GM12878 (cell line): Measurements from ENCODE around the gene ELOF1. TPM values are rescaled to one million over a fixed set of nuclear protein-coding genes. Genes with fewer than 3 reads are reported as not detected.

Source experiments
- ATF2 ChIP-seq: IDR thresholded peaks from 2 replicates; pipeline ENCODE4 v1.6.1; 2012; ENCODE audit warnings: low read length, inconsistent platforms
- CHD1 ChIP-seq: IDR thresholded peaks from 2 replicates; pipeline ENCODE4 v1.6.1; 2012; ENCODE audit warnings: low read depth, low read length, improper control_type of control experiment
- CREM ChIP-seq: IDR thresholded peaks from 2 replicates; pipeline ENCODE4 v1.6.1; 2014; ENCODE audit warnings: antibody characterized with exemption, low read depth
- EP300 ChIP-seq, 2 experiments: fragments of 150-350 bp in 1 of 2; IDR thresholded peaks; 2 replicates each; pipeline ENCODE4 v1.6.1; 2011 to 2012; ENCODE audit warnings: low read depth in 2 of 2, low read length in 2 of 2, borderline replicate concordance in 1 of 2, improper control_type of control experiment in 1 of 2, inconsistent platforms in 1 of 2; ENCODE audit not compliant: control insufficient read depth in 1 of 2
- FOS ChIP-seq: IDR thresholded peaks from 3 replicates; pipeline ENCODE4 v1.6.1; 2011; ENCODE audit warnings: borderline replicate concordance; ENCODE audit not compliant: insufficient read length; ENCODE audit errors: extremely low read depth
- FOXM1 ChIP-seq: IDR thresholded peaks from 2 replicates; pipeline ENCODE4 v1.6.1; 2012; ENCODE audit warnings: low read depth, mild to moderate bottlenecking, inconsistent platforms, low read length, moderate library complexity
- HCFC1 ChIP-seq: fragments of 150-350 bp; IDR thresholded peaks from 2 replicates; pipeline ENCODE4 v1.6.1; 2014; ENCODE audit warnings: low read length
- IKZF2 ChIP-seq, 2 experiments: fragments of 450-650 bp; IDR thresholded peaks; 2 replicates each; pipeline ENCODE4 v1.6.1; 2017; ENCODE audit warnings: mild to moderate bottlenecking in 2 of 2, moderate library complexity in 2 of 2
- JUND ChIP-seq: IDR thresholded peaks from 2 replicates; pipeline ENCODE4 v1.6.1; 2012; ENCODE audit warnings: low read depth, mild to moderate bottlenecking, low read length, improper control_type of control experiment, moderate library complexity
- NBN ChIP-seq: fragments of 450-650 bp; IDR thresholded peaks from 2 replicates; pipeline ENCODE4 v1.6.1; 2016
- NKRF ChIP-seq: fragments of 450-650 bp; conservative IDR thresholded peaks from 2 replicates; pipeline ENCODE4 v1.6.1; 2017; ENCODE audit warnings: mild to moderate bottlenecking, moderate library complexity
- PML ChIP-seq: IDR thresholded peaks from 2 replicates; pipeline ENCODE4 v1.6.1; 2012; ENCODE audit warnings: low read length, inconsistent platforms
- RAD51 ChIP-seq: fragments of 450-650 bp; IDR thresholded peaks from 2 replicates; pipeline ENCODE4 v1.6.1; 2016; ENCODE audit warnings: moderate library complexity, mild to moderate bottlenecking, inconsistent platforms
- SPI1 ChIP-seq: IDR thresholded peaks from 2 replicates; pipeline ENCODE4 v1.6.1; 2011; ENCODE audit warnings: low read depth, mild to moderate bottlenecking, low read length, moderate library complexity, borderline replicate concordance; ENCODE audit not compliant: insufficient read depth
- SRF ChIP-seq, 2 experiments: IDR thresholded peaks; 2 replicates each; pipeline ENCODE4 v1.6.1; 2011; ENCODE audit warnings: low read depth in 2 of 2, low read length in 2 of 2, mild to moderate bottlenecking in 1 of 2, moderate library complexity in 1 of 2
- SUZ12 ChIP-seq: fragments of 200-600 bp; sonication (generic); IDR thresholded peaks from one replicate; pipeline ENCODE4 v1.6.1; 2018; ENCODE audit warnings: antibody characterized with exemption, mild to moderate bottlenecking; ENCODE audit not compliant: unreplicated experiment
- TCF7 ChIP-seq: IDR thresholded peaks from 2 replicates; pipeline ENCODE4 v1.6.1; 2014; ENCODE audit warnings: antibody characterized with exemption, borderline replicate concordance
- ZBTB40 ChIP-seq: fragments of 450-650 bp; IDR thresholded peaks from 2 replicates; pipeline ENCODE4 v1.6.1; 2016; ENCODE audit warnings: mild to moderate bottlenecking, moderate library complexity, borderline replicate concordance
- ZZZ3 ChIP-seq: IDR thresholded peaks from 2 replicates; pipeline ENCODE4 v1.6.1; 2011; ENCODE audit warnings: low read depth; ENCODE audit not compliant: control insufficient read depth, insufficient read length
- polyA plus RNA-seq, 11 experiments: library from polyadenylated mRNA; depleted of rRNA in 4 of 11; unstranded in 6 of 11; stranded (reverse) in 5 of 11; fragments of >200 nt; fragmentation: Nextera tagmentation in 4 of 11; fragmentation: Illumina TruSeq in 1 of 11; extraction: Ambion mirVana in 4 of 11; extraction: Trizol in 1 of 11; gene quantifications; 1 replicate in 1 of 11; 2 replicates in 10 of 11; pipeline versions ENCODE4 v1.2.1 to v1.2.3, GENCODE V29; 2011 to 2016; ENCODE audit warnings: inconsistent platforms in 2 of 11, missing spikeins in 2 of 11, low read depth in 1 of 11
- total RNA-seq, 4 experiments: library from RNA; depleted of rRNA in 3 of 4; stranded (reverse); fragments of >200 nt in 3 of 4; fragmentation: Illumina TruSeq in 1 of 4; extraction: Trizol in 1 of 4; gene quantifications; 2 replicates each; pipeline versions ENCODE4 v1.2.1 to v1.2.3, GENCODE V29; 2013 to 2021
- TF ChIP-seq, protein P1 (sequence below): fragments of 450-650 bp; IDR thresholded peaks from 2 replicates; pipeline ENCODE4 v1.6.1; 2018; ENCODE audit warnings: borderline replicate concordance, mild to moderate bottlenecking; ENCODE audit not compliant: partially characterized antibody

ELOF1 gene
- total and polyA plus RNA-seq, 10 of the 15 experiments (the other 5 are each of a cell fraction or from before 2014, with no cell fraction given) = 11.7 to 124 (median 92.9) TPM

DNA sequence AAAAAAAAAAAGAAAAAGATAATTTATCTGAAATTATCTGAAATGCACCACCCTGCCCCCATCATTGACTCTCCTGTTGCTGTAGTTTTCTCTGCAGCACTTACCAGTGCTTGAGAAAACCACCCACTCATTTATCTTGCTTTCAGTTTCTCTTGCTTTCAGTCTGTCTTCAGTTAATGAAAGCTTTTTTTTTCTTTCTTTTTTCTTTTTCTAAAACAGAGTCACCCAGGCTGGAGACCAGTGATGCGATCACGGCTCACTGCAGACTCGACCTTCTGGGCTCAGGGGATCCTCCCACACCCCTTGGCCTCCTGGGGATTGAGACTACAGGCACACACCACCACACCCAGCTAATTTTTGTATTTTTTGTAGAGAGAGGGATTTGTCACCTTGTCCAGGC, 22.7 kb upstream of the ELOF1 start (continued):
- peak; percentile 69 for TF ChIP-seq ATF2
- no peak for TF ChIP-seq FOS
- TF ChIP-seq EP300 (IDR thresholded peaks at IDR 0.05; ENCODE audit: borderline replicate concordance in 1 of 2, control insufficient read depth in 1 of 2, low read depth in 2 of 2, low read length in 2 of 2) = peak in 1 of 2 experiments; percentile 55; a peak in 1 of 4 replicates
- no peak for TF ChIP-seq SUZ12
- peak; percentile 74; the same call in 1 of the 2 replicates for TF ChIP-seq CREM
- peak; percentile 62 to 68; a peak in 2 of 4 replicates for TF ChIP-seq IKZF2 (IDR thresholded peaks at IDR 0.05)
- TF ChIP-seq NBN = peak; percentile 96
- TF ChIP-seq FOXM1 = peak; percentile 12; the same call in 1 of the 2 replicates
- TF ChIP-seq JUND = no peak
- TF ChIP-seq TCF7 = no peak
- no peak for TF ChIP-seq NKRF
- TF ChIP-seq ZBTB40 = no peak
- no peak for TF ChIP-seq RAD51
- TF ChIP-seq SPI1 = no peak
- TF ChIP-seq CHD1 = no peak
- no peak for TF ChIP-seq ZZZ3
- TF ChIP-seq, protein P1, sequence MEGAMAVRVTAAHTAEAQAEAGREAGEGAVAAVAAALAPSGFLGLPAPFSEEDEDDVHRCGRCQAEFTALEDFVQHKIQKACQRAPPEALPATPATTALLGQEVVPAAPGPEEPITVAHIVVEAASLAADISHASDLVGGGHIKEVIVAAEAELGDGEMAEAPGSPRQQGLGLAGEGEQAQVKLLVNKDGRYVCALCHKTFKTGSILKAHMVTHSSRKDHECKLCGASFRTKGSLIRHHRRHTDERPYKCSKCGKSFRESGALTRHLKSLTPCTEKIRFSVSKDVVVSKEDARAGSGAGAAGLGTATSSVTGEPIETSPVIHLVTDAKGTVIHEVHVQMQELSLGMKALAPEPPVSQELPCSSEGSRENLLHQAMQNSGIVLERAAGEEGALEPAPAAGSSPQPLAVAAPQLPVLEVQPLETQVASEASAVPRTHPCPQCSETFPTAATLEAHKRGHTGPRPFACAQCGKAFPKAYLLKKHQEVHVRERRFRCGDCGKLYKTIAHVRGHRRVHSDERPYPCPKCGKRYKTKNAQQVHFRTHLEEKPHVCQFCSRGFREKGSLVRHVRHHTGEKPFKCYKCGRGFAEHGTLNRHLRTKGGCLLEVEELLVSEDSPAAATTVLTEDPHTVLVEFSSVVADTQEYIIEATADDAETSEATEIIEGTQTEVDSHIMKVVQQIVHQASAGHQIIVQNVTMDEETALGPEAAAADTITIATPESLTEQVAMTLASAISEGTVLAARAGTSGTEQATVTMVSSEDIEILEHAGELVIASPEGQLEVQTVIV = no peak
- peak; percentile 32; the same call in 1 of the 2 replicates for TF ChIP-seq PML
- TF ChIP-seq HCFC1 = no peak
- TF ChIP-seq SRF (IDR thresholded peaks at IDR 0.05; ENCODE audit: low read depth in 2 of 2, low read length in 2 of 2) = no peak
